GM18502 (cell line): ENCODE data around the gene CBFA2T3.

Experiments used
- ATAC-seq: cut with Tn5 transposase; IDR thresholded peaks from one replicate; pipeline ENCODE4 v1.9.1; 2021; ENCODE audit warnings: mild to moderate bottlenecking; ENCODE audit not compliant: unreplicated experiment, poor library complexity

The CBFA2T3 gene

GRCh38 chr16:88979353-88980015, 2.5 kb upstream of the CBFA2T3 start:
- ATAC-seq, result no peak

GRCh38 chr16:88978608-88979346, 1.8 kb upstream of the CBFA2T3 start:
- peak; percentile 48 for ATAC-seq

DNA sequence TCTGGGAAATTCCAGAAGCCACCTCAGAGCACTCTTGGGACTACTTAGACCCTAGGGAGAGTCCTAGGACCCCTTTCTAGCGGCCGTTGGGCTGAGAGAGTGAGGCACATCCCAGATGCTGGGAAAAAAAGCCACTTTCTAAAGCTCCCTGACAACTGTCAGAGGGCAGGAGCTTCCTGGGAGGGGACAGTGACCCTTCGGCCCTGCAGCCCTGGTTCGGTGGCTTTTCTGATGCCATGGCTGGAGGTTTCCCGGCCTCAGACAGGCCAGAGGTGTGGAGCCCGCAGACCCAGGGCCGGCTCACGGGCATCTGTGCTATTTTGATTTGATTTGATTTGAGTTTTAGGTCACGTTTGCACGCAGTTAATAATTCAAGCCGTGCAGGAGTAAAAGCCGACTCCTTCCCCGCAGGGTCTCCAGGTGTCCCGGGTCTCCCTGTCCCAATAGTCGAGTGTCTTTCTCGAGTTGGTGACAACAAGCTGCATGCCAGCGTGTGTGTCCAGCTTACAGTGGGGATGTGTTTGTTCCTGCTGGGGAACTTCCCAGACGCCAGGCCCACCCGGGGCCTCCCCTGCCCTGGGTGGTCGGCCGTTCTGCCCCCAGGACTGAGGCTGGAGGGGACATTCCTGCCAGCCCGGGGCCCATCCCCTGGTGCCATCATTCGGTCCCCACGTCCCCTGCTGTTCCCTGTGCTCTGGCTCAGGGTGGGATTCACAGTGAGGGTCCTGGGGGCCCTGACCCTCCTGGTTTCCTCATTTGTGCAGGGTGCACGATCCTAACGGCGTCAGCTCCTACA, 1.0 kb upstream of the CBFA2T3 start:
- no peak for ATAC-seq

DNA sequence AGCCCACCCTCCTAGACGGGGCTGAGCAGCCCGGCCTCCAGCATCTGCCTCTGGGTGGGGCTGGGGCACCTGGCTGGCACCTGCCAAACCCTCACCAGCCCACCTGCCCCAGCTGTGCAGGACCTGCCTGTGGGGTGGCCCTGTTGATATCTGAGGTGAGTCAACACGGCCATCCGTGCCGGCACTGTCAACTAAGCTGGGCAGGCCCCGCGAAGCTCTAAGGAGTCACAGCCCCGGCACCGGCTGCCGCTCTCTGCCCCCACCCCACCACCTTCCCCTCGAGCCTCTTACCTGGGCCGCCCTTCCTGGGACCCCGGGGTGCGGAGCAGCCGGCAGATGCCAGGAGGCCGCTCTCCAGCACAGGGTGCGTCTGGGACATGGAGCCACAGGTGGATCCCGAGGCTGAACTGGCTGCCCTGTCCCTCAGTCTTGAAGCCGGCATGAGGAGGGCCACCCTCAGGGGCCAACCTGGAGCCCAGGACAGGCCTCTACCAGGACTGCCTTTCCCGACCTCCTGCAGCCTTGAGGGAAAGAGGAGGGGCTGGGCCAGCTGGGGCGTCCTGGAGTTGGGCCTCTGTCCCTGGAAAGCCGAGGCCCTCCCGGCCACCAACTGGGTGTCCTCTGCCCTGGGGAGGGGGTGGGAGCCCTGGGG, 515 bp downstream of the CBFA2T3 start:
- no peak for ATAC-seq

DNA sequence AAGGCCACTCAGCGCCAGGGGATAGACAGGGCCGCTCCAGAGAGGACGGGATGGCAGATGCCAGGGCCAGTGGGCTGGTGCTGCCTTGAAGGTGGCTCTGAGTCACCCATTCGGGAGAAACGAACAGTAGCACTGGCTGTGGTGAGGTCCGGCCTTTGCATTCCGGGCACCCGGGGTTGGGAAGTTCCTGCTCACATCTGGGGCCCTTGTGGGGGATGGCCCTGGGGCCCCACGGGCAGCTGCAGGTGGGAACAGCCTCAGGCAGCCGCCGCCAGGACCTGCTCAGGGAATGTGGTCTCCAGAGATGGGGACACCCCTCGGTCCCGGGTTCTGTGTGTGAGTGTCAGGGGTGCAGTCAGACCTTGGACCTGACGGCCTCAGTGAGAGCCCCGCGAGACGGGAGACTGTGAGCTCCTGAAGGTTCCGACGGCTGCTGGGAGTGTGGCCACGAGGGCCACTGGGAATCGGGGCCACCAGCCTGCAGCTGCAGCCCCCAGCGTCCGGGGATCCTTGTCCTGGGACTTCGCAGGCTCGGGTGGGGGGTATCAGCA, 1.4 kb downstream of the CBFA2T3 start:
- no peak for ATAC-seq

GRCh38 chr16:88974916-88975215, 2.1 kb downstream of the CBFA2T3 start:
- no peak for ATAC-seq

DNA sequence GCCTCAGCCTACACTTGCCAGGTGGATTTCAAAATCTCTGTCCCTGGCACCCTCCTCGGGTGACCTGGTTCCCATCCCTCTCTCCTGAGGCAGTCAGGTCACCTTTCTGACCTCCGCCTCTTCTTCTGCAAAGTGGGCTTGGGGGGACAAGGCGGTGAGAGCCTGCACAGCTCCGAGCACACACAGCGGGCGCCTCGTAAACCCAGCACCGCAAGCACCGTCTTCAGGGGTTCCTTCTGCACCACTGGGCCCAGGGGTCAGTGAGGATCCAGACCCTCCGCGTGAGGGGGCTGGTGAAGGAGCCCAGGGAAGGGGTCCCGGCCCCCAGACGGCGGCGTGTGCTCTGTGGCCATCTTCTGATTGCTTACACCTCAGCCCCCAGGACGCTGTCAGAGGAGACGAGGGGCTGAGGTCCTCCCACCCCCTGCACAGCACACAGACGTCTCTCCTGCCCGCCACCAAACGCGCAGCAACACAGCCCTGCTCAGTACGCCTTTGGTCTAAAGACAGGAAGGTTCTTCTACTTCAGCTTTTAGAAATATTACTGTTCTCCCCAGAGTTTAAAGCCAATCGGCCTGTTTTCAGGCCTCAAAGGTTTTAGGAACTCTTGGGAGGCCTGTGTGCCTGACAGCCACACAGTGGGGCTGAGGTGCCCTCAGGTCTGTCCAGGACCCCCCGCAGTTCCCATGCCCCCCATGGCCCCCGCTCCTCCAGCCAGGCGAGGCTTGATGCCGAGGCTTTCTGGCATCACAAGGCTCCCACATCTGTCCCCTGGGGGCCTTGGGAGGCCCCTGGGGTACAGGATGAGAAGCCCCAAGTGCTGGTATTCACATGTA, 2.7 kb downstream of the CBFA2T3 start:
- no peak for ATAC-seq

- no peak for ATAC-seq
Measured at GRCh38 chr16:88973415-88974050, 3.5 kb downstream of the CBFA2T3 start.

GRCh38 chr16:88973007-88973410, 4.0 kb downstream of the CBFA2T3 start:
- ATAC-seq, result no peak

- ATAC-seq, result no peak
Measured at GRCh38 chr16:88972349-88972748, 4.7 kb downstream of the CBFA2T3 start.

GRCh38 chr16:88971371-88972097, 5.5 kb downstream of the CBFA2T3 start:
- ATAC-seq, result no peak

DNA sequence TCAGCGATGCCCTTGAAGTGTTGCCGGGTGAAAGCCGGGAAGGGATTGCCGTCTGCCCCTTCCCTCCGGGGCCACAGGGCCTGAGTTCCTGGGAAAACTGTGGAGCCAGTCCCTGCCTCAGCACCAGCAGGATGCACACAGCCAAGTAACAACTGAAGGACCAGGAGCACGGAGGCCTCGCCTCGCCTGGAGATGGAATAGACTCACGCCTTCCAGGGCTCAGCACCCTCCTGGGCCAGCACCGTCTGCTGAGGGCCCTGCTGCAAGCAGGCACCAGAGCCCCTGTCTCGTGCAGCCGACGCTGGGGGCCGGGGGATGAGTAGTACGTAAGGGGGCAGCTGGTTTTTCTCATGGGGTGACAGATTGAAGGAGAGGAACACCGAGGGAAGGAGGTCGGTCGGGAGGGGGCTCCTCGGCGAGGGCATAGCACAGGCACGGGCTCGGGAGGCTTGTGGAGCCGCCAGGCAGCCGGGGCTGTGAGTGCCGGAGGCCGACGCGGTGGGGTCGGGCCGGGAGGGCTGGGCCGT, 6.4 kb downstream of the CBFA2T3 start:
- no peak for ATAC-seq

GRCh38 chr16:88970050-88970449, 7.0 kb downstream of the CBFA2T3 start:
- ATAC-seq, result no peak

- no peak for ATAC-seq
Measured at GRCh38 chr16:88969361-88969831, 7.6 kb downstream of the CBFA2T3 start.

DNA sequence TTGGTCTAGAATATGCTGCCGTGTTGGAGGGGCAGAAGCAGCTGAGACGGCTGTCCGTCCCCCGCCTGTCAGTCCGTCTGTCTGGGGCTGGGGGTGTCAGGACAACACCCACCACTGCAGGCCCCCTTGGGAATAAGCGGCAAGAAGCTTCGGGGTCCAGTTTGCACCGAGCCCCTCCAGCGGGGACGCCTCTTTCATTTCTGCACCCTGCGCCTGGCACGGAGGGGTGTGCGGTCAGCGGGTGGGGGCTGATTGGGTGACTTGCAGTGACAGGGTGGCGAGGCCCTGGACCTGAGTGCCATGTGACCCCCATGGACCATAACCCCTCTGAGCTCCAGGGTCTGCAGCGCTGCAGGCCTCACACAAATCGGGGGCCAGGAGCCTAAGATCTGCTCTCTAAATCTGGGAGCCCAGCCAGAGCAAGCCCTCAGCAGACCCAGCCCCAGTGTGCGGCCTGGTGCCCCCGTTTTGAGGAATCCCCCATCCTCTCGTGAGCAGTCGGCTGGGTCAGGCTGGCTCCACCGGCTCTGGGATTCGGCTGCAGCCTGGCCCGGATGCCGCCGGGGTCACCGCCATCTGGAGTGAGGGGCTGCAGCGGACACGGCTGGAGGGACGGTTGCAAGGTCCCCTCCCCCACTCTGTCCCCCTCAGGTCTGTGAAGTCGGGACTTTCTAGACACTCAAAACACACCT, 8.3 kb downstream of the CBFA2T3 start:
- ATAC-seq, result no peak

DNA sequence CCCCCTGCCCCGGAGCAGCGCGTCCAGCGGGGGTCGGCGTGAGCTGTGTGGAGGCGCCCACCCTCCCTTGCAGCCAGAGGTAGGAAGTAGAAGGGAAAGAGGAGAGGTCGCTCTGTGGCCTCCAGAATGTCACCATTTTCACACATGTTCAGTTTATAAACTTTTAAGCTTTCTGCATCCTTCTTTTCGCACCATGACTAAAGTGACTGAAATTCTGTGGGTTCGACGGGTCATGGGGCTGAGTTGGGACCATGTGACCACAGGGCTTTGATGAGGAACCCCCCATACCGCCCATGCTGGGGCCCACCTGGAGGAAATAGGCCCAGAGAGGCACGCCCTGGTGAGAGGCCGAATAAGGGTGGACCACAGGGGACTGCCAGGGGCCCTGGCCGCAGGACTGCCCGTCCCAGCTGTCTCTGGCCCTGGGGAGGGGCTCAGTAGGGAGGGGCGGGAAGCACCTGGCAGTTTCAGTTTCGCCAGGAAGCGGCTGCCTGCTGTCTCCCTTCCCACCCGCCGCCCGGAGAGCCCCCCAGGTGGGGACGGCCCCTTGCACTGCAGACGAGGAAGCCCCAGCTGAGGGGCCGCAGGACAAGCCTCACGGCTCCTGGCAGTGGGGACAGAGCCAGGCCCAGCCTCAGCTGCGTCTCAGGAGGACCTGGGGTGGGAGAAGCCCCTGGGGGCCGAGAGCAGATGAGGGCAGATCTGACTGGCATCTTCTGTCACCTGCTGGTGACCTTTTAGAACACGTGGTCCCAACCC, 9.0 kb downstream of the CBFA2T3 start:
- peak; percentile 58 for ATAC-seq
